SK-N-MC (cell line): ENCODE data around the gene ATP2A2.

Experiments
- DNase-seq: peaks from one replicate; pipeline ENCODE4 v3.0.0-alpha.2; 2011; ENCODE audit warnings: low read depth, low spot score
- H3K27ac ChIP-seq: fragments of 200-600 bp; sonication (generic); 2 replicates; pipeline ENCODE4 v1.5.1; 2016; ENCODE audit warnings: mixed run types
- H3K36me3 ChIP-seq: fragments of 200-600 bp; sonication (generic); 2 replicates; pipeline ENCODE4 v1.6.1; 2017; ENCODE audit warnings: antibody characterized with exemption, low read length, mixed read lengths; ENCODE audit not compliant: insufficient read depth
- H3K4me3 ChIP-seq: fragments of 200-600 bp; sonication (generic); 2 replicates; pipeline ENCODE4 v1.5.1; 2016
- H3K9ac ChIP-seq: fragments of 200-600 bp; sonication (generic); 2 replicates; pipeline ENCODE4 v1.8.0; 2017; ENCODE audit warnings: mixed run types, mixed read lengths; ENCODE audit not compliant: insufficient read length
- H3K9me3 ChIP-seq: fragments of 200-600 bp; sonication (generic); 2 replicates; pipeline ENCODE4 v1.6.1; 2017; ENCODE audit warnings: low read depth, mild to moderate bottlenecking, antibody characterized with exemption, low read length, moderate library complexity, mixed read lengths
- EZH2 ChIP-seq: fragments of 200-600 bp; sonication (generic); IDR thresholded peaks from one replicate; pipeline ENCODE4 v1.6.1; 2017; ENCODE audit warnings: antibody characterized with exemption
- FOXP2 ChIP-seq: optimal IDR thresholded peaks from 2 replicates; pipeline ENCODE3; 2011; ENCODE audit warnings: mild to moderate bottlenecking, moderate library complexity; ENCODE audit not compliant: insufficient read depth; ENCODE audit errors: extremely low read length, control extremely low read depth
- POLR2AphosphoS5 ChIP-seq: IDR thresholded peaks from 2 replicates; pipeline ENCODE4 v1.6.1; 2012; ENCODE audit warnings: mild to moderate bottlenecking, low read depth, low read length, borderline replicate concordance

ATP2A2 gene

DNA sequence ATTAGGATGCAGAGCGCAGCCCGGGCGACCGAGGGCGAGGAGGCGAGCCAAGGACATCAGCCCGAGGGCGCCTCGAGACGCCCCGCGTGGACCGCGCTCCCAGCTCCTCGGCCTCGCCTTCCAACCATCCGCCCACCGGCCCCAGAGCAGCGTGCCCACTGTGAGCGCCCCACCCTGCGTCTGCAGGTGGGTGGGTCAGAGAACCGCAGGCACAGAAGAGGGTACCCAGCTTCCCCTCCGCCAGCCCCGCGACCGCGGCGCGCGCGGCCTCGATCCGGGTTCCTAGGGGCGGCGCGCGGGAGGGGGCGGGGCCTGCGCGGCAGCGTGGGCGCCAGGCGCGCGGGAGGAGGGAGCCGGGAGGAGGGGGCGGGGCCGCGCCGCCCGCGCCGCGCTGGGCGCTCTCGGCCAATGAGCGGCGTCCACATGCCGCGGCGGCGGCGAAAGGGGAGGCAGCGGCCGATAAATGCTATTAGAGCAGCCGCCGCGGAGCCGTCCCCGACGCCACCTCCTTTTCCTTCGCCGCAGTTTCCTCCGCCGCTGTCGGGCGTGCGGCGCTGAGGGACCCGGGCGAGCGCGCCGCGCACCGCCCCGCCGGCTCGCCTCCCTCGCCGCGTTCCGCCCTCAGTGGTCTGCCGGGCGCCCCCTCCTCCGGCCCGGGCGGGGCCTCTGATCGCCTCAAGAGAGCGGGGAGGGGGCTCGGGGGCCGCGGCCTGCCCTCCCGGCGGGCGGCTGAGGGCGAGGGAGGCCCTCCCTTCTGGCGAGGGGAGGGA lies at the start of gene ATP2A2:
Gene ATP2A2, plus strand, starts transcription at position 469 of the 770 bp plus-strand sequence. CDS start 543 bp downstream, outside the sequence.
- peaks cover 38% of the 10 kb centered on the region for H3K36me3 ChIP-seq
- TF ChIP-seq EZH2: no peak
- peak; percentile 87 for TF ChIP-seq POLR2AphosphoS5
- H3K27ac ChIP-seq: peak within 1 kb of the TSS; percentile 82
- H3K4me3 ChIP-seq: peak within 1 kb of the TSS; percentile 97
- H3K9me3 ChIP-seq: no peaks in the 10 kb centered on the region
- DNase-seq: no peak
- H3K9ac ChIP-seq: peak within 1 kb of the TSS; percentile 91

DNA sequence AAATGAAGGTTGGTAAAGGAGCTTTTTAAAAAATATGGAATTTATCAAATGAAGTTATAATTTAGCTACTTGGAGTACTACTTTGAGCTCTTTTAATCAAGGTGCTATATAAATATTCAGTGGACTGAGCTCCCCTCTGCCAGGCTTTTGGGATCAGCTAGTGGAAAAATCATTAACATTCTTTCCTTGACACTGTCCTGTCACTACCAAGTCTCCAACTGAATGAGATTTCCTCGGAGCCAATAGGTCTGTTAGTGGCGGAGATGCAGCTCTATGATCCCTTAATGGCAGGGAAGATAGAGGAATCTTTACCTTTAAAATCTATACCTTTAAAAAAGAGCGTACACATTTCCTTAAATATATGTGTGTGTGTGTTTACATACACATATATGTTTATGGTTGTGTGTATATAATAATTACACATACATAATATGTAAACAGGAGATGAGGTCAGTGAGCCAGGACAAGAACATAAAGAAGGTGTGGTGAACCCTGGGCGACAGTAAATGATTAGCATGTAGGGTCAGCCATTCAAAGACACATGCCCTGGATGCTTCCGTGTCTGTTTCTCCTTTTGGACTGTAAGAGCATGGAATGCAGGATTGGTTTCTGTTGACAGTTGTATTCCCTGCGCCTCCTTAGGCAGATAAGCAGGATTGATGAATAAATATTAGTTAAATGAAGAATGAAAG lies 47.7 kb upstream of the ATP2A2 start:
- Histone ChIP-seq H3K36me3 (no peaks in the 10 kb centered on the region), H3K9ac (no peak overlapping the region), H3K4me3 (no peak overlapping the region), H3K27ac (no peak overlapping the region), H3K9me3 (no peaks in the 10 kb centered on the region)
- DNase-seq: no peak
- no peak for TF ChIP-seq FOXP2
- no peak for TF ChIP-seq EZH2
- TF ChIP-seq POLR2AphosphoS5: no peak

GRCh38 chr12:110234331-110234751 lies 46.7 kb upstream of the ATP2A2 start:
- peak overlapping the region; percentile 13 for H3K9ac ChIP-seq
- peak overlapping the region; percentile 39 for H3K4me3 ChIP-seq
- H3K36me3 ChIP-seq: no peaks in the 10 kb centered on the region
- peak overlapping the region; percentile 86 for H3K27ac ChIP-seq
- no peaks in the 10 kb centered on the region for H3K9me3 ChIP-seq
- DNase-seq: no peak
- TF ChIP-seq EZH2 (no peak), POLR2AphosphoS5 (no peak), FOXP2 (no peak)

GRCh38 chr12:110234755-110235154 lies 46.3 kb upstream of the ATP2A2 start:
- Histone ChIP-seq H3K27ac (peak overlapping the region; percentile 86), H3K9me3 (no peaks in the 10 kb centered on the region), H3K36me3 (no peaks in the 10 kb centered on the region), H3K9ac (peak overlapping the region; percentile 13), H3K4me3 (peak overlapping the region; percentile 39)
- no peak for DNase-seq
- no peak for TF ChIP-seq EZH2
- no peak for TF ChIP-seq POLR2AphosphoS5
- no peak for TF ChIP-seq FOXP2

- peak overlapping the region; percentile 39; the same call in 1 of the 2 replicates for H3K4me3 ChIP-seq
- TF ChIP-seq EZH2: no peak
- no peak for TF ChIP-seq FOXP2
- no peak for TF ChIP-seq POLR2AphosphoS5
- no peaks in the 10 kb centered on the region for H3K9me3 ChIP-seq
- no peaks in the 10 kb centered on the region for H3K36me3 ChIP-seq
- H3K27ac ChIP-seq: peak overlapping the region; percentile 86
- H3K9ac ChIP-seq: no peak overlapping the region
- DNase-seq: no peak
Measured at GRCh38 chr12:110235383-110235782, 45.7 kb upstream of the ATP2A2 start.

DNA sequence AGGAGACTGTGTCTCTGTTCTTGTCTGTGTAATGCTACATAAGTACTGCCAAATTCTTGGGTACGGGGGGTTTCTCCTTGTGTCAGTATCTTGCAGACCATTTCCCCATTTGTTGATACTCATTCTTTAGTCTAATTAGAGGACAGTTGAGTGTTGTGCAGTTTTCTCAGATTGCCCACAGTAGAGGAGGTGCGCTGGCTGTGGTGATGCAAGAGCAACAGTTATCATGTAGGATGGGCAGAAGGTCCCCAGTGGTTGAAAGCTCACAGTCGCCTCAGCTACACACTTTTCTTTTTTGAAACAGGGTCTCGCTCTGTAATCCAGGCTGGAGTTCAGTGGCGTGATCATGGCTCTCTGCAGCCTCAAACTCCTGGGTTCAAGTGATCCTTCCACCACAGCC lies 37.8 kb upstream of the ATP2A2 start:
- TF ChIP-seq POLR2AphosphoS5 (no peak), EZH2 (no peak), FOXP2 (no peak)
- Histone ChIP-seq H3K27ac (no peak overlapping the region), H3K4me3 (no peak overlapping the region), H3K36me3 (no peaks in the 10 kb centered on the region), H3K9ac (no peak overlapping the region), H3K9me3 (no peaks in the 10 kb centered on the region)
- DNase-seq: no peak

- TF ChIP-seq POLR2AphosphoS5 (no peak), EZH2 (no peak), FOXP2 (no peak)
- Histone ChIP-seq H3K4me3 (no peak overlapping the region), H3K27ac (no peak overlapping the region)
Measured at GRCh38 chr12:110244372-110244771, 36.7 kb upstream of the ATP2A2 start.

DNA sequence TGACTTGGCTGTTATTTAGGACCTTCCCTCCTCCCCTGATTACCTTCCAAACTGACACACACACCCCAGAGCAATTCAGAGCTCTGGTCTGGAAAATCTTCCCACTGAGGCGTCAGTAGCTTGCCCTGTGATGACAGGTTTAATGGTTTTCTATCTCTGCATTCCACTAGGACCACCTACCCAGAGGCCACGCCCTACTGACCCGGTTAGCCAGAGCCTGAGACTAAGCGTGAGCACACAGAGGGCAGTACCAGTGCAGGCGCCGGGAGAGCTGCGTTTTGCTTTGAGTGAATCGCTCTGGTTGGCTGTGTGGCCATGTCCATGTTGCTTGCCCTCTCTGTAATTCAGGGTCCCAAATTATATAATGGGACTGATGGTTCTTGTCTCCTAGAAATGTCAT lies 36.2 kb upstream of the ATP2A2 start:
- no peak for DNase-seq
- Histone ChIP-seq H3K4me3 (no peak overlapping the region), H3K27ac (no peak overlapping the region), H3K36me3 (no peaks in the 10 kb centered on the region), H3K9ac (no peak overlapping the region), H3K9me3 (no peaks in the 10 kb centered on the region)
- no peak for TF ChIP-seq EZH2
- no peak for TF ChIP-seq FOXP2
- no peak for TF ChIP-seq POLR2AphosphoS5

More at GRCh38 chr12:110244372-110244771, 36.7 kb upstream of the ATP2A2 start:
- no peak for DNase-seq
- Histone ChIP-seq H3K9ac (no peak overlapping the region), H3K36me3 (no peaks in the 10 kb centered on the region), H3K9me3 (no peaks in the 10 kb centered on the region)
